Osteoblast (primary cell): ENCODE measurements around the gene TRAPPC6A. TPM values are rescaled to one million over a fixed set of nuclear protein-coding genes. Genes with fewer than 3 reads are reported as not detected.

Experiments
- DNase-seq: peaks from one replicate; pipeline ENCODE4 v3.0.0; 2011; ENCODE audit warnings: low spot score, mixed read lengths; ENCODE audit not compliant: insufficient read length; ENCODE audit errors: missing footprints
- H2AFZ ChIP-seq: 2 replicates; pipeline ENCODE4 v1.6.0; 2011; ENCODE audit warnings: mild to moderate bottlenecking, low read length
- H3K27ac ChIP-seq: 2 replicates; pipeline ENCODE4 v1.5.1; 2011; ENCODE audit warnings: mild to moderate bottlenecking, low read depth, low read length, moderate library complexity
- H3K27me3 ChIP-seq: 2 replicates; pipeline ENCODE4 v1.6.0; 2012; ENCODE audit warnings: mild to moderate bottlenecking, control low read depth, inconsistent platforms, low read length, moderate library complexity; ENCODE audit not compliant: insufficient read depth
- H3K36me3 ChIP-seq: 2 replicates; pipeline ENCODE4 v1.5.1; 2011; ENCODE audit warnings: mild to moderate bottlenecking, low read length, control low read depth, moderate library complexity; ENCODE audit not compliant: insufficient read depth
- H3K4me1 ChIP-seq: 2 replicates; pipeline ENCODE4 v1.5.1; 2011; ENCODE audit warnings: mild to moderate bottlenecking, low read length, control low read depth, moderate library complexity; ENCODE audit not compliant: insufficient read depth
- H3K4me2 ChIP-seq: 2 replicates; pipeline ENCODE4 v1.6.0; 2011; ENCODE audit warnings: mild to moderate bottlenecking, low read length; ENCODE audit not compliant: insufficient read depth
- H3K4me3 ChIP-seq: fragments of 200-600 bp; sonication (generic); 3 replicates; pipeline ENCODE4 v1.5.1; 2012; ENCODE audit warnings: mild to moderate bottlenecking, low read length, inconsistent platforms; ENCODE audit not compliant: insufficient read depth
- H3K79me2 ChIP-seq: 2 replicates; pipeline ENCODE4 v1.6.0; 2012; ENCODE audit warnings: mild to moderate bottlenecking, low read length, control low read depth, inconsistent platforms; ENCODE audit not compliant: insufficient read depth
- H3K9me3 ChIP-seq: 2 replicates; pipeline ENCODE4 v1.5.1; 2011; ENCODE audit warnings: low read depth, low read length, control low read depth
- H4K20me1 ChIP-seq: 2 replicates; pipeline ENCODE4 v1.6.0; 2012; ENCODE audit warnings: mild to moderate bottlenecking, low read length, control low read depth; ENCODE audit not compliant: insufficient read depth
- total RNA-seq: library from RNA; depleted of rRNA; stranded (reverse); fragments of >200 nt; gene quantifications from 2 replicates; pipeline ENCODE4 v1.2.3, GENCODE V29; 2012
- TF ChIP-seq, protein P1 (sequence below): IDR thresholded peaks from 2 replicates; pipeline ENCODE4 v1.5.1; 2011; ENCODE audit warnings: mild to moderate bottlenecking, low read depth, low read length, moderate library complexity; ENCODE audit errors: extremely low read depth

The TRAPPC6A gene
- total RNA-seq, 1 donor: 13.8 TPM

DNA sequence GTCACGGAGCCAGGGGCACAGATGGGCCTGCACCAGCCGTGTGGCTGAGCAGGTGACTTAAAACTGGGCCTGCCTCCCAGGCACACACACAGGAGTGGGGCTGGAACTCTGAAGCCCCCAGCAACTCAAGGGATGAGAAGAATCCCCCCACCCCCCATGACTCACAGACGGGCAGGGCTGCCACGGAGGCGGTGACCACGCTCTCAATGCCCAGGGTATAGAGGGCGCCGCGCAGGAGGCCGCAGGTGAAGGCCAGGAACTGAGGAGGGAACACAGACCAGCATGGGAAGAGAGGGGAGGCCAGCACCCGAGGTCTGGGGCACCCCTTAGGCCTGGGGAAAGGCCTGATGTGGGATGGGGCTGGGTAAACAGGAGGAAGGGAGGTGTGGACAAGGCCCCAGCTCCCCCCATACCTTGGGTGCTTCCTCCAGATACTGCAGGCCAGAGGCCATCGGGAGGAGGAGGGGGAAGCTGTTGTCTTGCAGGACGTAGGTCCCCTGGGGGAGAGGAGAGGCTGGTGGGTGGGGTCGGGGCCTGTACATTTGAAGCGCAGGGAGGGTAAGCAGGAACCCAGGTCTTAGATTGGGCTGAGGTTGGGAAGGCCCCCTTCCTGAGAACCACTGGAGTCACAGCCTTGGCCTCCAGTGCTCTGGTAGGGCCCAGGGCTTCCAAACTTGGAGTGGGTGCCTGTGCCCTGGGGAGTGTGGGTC is 14.1 kb downstream of the TRAPPC6A start:
- Histone ChIP-seq H4K20me1 (no peaks in the 10 kb centered on the region), H3K79me2 (no peaks in the 10 kb centered on the region), H2AFZ (no peak overlapping the region), H3K4me1 (peaks cover 8% of the 10 kb centered on the region), H3K9me3 (no peaks in the 10 kb centered on the region), H3K4me2 (no peak overlapping the region), H3K27ac (no peak overlapping the region), H3K4me3 (no peak overlapping the region), H3K27me3 (peaks cover 17% of the 10 kb centered on the region), H3K36me3 (no peaks in the 10 kb centered on the region)
- DNase-seq: peak; percentile 71
- TF ChIP-seq, protein P1, sequence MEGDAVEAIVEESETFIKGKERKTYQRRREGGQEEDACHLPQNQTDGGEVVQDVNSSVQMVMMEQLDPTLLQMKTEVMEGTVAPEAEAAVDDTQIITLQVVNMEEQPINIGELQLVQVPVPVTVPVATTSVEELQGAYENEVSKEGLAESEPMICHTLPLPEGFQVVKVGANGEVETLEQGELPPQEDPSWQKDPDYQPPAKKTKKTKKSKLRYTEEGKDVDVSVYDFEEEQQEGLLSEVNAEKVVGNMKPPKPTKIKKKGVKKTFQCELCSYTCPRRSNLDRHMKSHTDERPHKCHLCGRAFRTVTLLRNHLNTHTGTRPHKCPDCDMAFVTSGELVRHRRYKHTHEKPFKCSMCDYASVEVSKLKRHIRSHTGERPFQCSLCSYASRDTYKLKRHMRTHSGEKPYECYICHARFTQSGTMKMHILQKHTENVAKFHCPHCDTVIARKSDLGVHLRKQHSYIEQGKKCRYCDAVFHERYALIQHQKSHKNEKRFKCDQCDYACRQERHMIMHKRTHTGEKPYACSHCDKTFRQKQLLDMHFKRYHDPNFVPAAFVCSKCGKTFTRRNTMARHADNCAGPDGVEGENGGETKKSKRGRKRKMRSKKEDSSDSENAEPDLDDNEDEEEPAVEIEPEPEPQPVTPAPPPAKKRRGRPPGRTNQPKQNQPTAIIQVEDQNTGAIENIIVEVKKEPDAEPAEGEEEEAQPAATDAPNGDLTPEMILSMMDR: no peak

DNA sequence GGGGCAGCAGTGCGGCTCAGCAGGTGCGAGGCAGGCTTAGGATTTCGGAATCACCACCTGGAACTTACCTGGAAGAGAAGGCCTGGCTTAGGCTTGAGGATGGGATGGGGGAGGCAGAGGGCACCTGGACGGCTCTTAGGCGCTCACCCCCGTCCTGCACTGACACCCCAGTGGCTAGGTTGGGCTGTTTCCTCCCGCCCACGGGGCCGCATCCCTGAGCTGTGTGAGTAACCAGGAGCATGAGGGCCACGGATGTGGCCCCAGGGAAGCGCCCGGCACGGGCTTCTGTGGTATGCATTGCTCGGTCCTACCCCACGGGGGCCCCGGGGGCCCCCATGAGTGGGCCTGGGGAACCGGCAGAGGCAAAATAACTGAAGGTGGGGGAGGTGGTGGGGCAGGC is 14.9 kb downstream of the TRAPPC6A start:
- Histone ChIP-seq H3K36me3 (no peaks in the 10 kb centered on the region), H2AFZ (no peak overlapping the region), H3K9me3 (no peaks in the 10 kb centered on the region), H3K79me2 (no peaks in the 10 kb centered on the region), H3K4me2 (no peak overlapping the region), H3K4me1 (peaks cover 8% of the 10 kb centered on the region), H3K27ac (no peak overlapping the region), H3K4me3 (no peak overlapping the region), H4K20me1 (no peaks in the 10 kb centered on the region), H3K27me3 (peaks cover 17% of the 10 kb centered on the region)
- peak; percentile 80 for DNase-seq
- TF ChIP-seq, protein P1: no peak

DNA sequence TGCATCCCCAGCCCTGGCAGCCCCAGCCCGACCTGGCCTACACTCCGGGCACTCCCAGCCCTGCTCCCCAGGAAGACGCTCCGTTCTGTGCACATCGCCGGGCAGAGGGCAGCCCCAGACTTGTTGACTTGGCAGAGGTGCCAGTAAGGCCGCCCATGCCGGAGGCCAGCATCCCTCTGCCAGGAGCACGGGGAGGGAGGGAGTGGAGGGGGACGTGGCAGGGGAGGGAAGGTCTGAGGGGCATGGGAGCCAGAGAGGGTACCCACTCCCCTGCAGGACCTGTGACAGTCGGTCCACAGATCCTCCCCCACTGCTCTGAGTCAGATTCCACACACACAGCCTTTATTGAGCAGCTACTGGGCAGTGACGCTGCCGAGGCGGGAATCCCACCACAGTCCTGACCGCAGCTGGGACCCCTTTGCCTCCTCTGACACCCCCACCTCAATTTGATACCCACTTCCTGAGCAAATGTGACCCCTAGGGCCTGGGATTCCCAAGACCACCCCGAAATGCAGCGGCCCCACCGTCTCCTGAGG is 15.4 kb downstream of the TRAPPC6A start:
- no peak overlapping the region for H2AFZ ChIP-seq
- no peak overlapping the region for H3K4me3 ChIP-seq
- H3K36me3 ChIP-seq: no peaks in the 10 kb centered on the region
- DNase-seq: peak; percentile 74
- no peaks in the 10 kb centered on the region for H3K79me2 ChIP-seq
- TF ChIP-seq, protein P1: no peak
- no peaks in the 10 kb centered on the region for H4K20me1 ChIP-seq
- H3K4me1 ChIP-seq: peaks cover 8% of the 10 kb centered on the region
- no peaks in the 10 kb centered on the region for H3K9me3 ChIP-seq
- no peak overlapping the region for H3K27ac ChIP-seq
- no peak overlapping the region for H3K4me2 ChIP-seq
- H3K27me3 ChIP-seq: peaks cover 17% of the 10 kb centered on the region

- no peaks in the 10 kb centered on the region for H3K79me2 ChIP-seq
- no peak overlapping the region for H3K4me3 ChIP-seq
- peaks cover 8% of the 10 kb centered on the region for H3K4me1 ChIP-seq
- no peak overlapping the region for H2AFZ ChIP-seq
- DNase-seq: peak; percentile 92
- H3K4me2 ChIP-seq: no peak overlapping the region
- H4K20me1 ChIP-seq: no peaks in the 10 kb centered on the region
- H3K36me3 ChIP-seq: no peaks in the 10 kb centered on the region
- H3K9me3 ChIP-seq: no peaks in the 10 kb centered on the region
- TF ChIP-seq, protein P1: peak; percentile 63
- H3K27me3 ChIP-seq: peaks cover 17% of the 10 kb centered on the region
- no peak overlapping the region for H3K27ac ChIP-seq
Measured at GRCh38 chr19:45161738-45162607, 16.1 kb downstream of the TRAPPC6A start.
